Heart right ventricle (tissue), 16 donors: ENCODE results near the gene NECTIN2. TPM values are rescaled to one million over a fixed set of nuclear protein-coding genes. Genes with fewer than 3 reads are reported as not detected.

Experiments
- ATAC-seq, 8 donors: fragments of 200-7000 bp; cut with Tn5 transposase; one replicate each; pipeline ENCODE4 v1.9.1; 2020; ENCODE audit warnings: mild to moderate bottlenecking in 8 of 8, moderate library complexity in 8 of 8, moderate number of reproducible peaks in 1 of 8
- DNase-seq, 2 donors: peaks; one replicate each; pipeline ENCODE4 v3.0.0-alpha.2; 2020
- H3K27ac ChIP-seq, 10 donors: fragments of 200-600 bp; sonication (generic) in 2 of 10; one replicate each; pipeline versions ENCODE4 v1.5.0 to v1.8.0; 2020 to 2022; ENCODE audit warnings: mild to moderate bottlenecking in 3 of 10
- H3K27me3 ChIP-seq, 7 donors: fragments of 200-600 bp; one replicate each; pipeline ENCODE4 v1.8.0; 2021 to 2022; ENCODE audit warnings: mild to moderate bottlenecking in 2 of 7
- H3K36me3 ChIP-seq, 9 donors: fragments of 200-600 bp; sonication (generic) in 1 of 9; one replicate each; pipeline versions ENCODE4 v1.5.0 to v1.8.0; 2020 to 2022; ENCODE audit warnings: mild to moderate bottlenecking in 2 of 9
- H3K4me1 ChIP-seq, 9 donors: fragments of 200-600 bp; sonication (generic) in 1 of 9; one replicate each; pipeline versions ENCODE4 v1.5.0 to v1.8.0; 2020 to 2022; ENCODE audit warnings: mild to moderate bottlenecking in 4 of 9
- H3K4me3 ChIP-seq, 10 donors: fragments of 200-600 bp; sonication (generic) in 2 of 10; one replicate each; pipeline versions ENCODE4 v1.5.0 to v1.8.0; 2020 to 2022; ENCODE audit warnings: mild to moderate bottlenecking in 7 of 10, moderate library complexity in 2 of 10
- H3K9me3 ChIP-seq, 11 donors: fragments of 200-600 bp in 10 of 11; sonication (generic) in 2 of 11; one replicate each; pipeline versions ENCODE4 v1.5.0 to v1.8.0; 2013 to 2022; ENCODE audit warnings: mild to moderate bottlenecking in 2 of 11, control low read depth in 1 of 11, moderate library complexity in 1 of 11
- WGBS, 2 donors: extraction: QIAGEN DNeasy Blood & Tissue Kit; methylation state at CpG; one replicate each; pipeline ENCODE4 v1.1.7; 2013; ENCODE audit warnings: inconsistent platforms in 1 of 2; 5-methylcytosine and 5-hydroxymethylcytosine counted together
- intact Hi-C, 10 donors: fragments of 100-400 bp; cut with DNase I; formaldehyde crosslinking; loops; one replicate each; pipeline versions ENCODE4 v1.11.1 to v1.14.2; 2022
- polyA plus RNA-seq, 2 donors: library from polyadenylated mRNA; stranded (reverse); fragments of 200-250 nt; gene quantifications; one replicate each; pipeline ENCODE4 v1.2.3, GENCODE V29; 2013
- total RNA-seq, 10 donors: library from RNA; stranded (reverse); fragmentation: NEBNext Ultra II Directional in 3 of 10; extraction: Animal tissue kit (Norgen Biotek cat#: 25700) in 3 of 10; gene quantifications; one replicate each; pipeline versions ENCODE4 v1.2.1 to v1.2.4, GENCODE V29; 2021 to 2023
- TF ChIP-seq, protein P1 (sequence below), 9 donors: fragments of 200-600 bp; sonication (generic) in 2 of 9; IDR thresholded peaks; one replicate each; pipeline versions ENCODE4 v1.5.0 to v1.8.0; 2021 to 2022; ENCODE audit warnings: antibody characterized with exemption in 9 of 9, mild to moderate bottlenecking in 5 of 9, moderate library complexity in 1 of 9
- donor health status: Arrhythmogenic right ventricular cardiomyopathy.
- donor health status: ischemic (EF 13 %, LVEDD 7.1; RV severe dilation, severe dysfunction).
- donor health status: healthy with polysubstance abuse.
- donor health status: DM: no; HTN: yes; CAD: no.
- donor health status: DM: no; HTN: no; CAD: no.
- donor health status: ischemic (EF 25% LVEDD 6.9; RV normal size, moderate dysfunction).
- donor health status: ischemic (EF 25% LVEDD 5.7; RV mildly dilated, moderate dysfunction).
- donor health status: healthy.
- donor health status: DM: yes; HTN: yes; CAD: no.
- donor health status: Ischemic cardiomyopathy.
- donor health status: ischemic (EF 35%, LVEDD 5.7; RV mildly dilated, moderate dysfunction).
- donor health status: nonischemic (EF 11% LVEDD 7.7; RV severe dilation, severe dysfunction).
- donor health status: DM: yes; HTN: yes; CAD: no.
- donor health status: PGD.
- donor health status: ischemic (EF 29% LVEDD 5.4; RV normal size, mild dysfunction).
- donor health status: nonischemic (EF 23%, LVEDD 6.1; RV moderate dilation, normal function).

Gene NECTIN2
- total and polyA plus RNA-seq, 12 donors, result 34.1 to 96.8 (median 49.0) TPM

DNA sequence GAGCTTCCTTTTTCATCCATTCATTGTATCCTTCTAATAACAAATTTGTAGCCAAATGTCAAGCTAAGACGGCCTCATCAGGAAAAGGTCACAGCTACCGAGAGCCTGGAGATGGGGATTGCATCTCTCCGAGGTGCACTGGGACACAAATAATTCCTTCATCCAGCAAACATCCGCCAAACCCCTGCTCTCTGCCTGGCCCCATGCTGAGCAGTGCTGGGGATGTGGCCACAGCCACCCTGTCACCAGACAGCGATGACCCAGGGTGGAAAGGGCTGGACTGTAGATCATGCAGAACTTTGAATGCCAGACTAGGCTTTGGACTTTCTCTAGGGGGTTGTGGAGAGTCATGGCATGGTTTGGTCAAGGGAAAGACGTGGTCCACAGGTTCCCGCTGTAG, 46.8 kb downstream of the NECTIN2 start:
- no peak for ATAC-seq
- no peaks in the 10 kb centered on the region for H3K27me3 ChIP-seq
- H3K4me1 ChIP-seq, result peaks cover 13 to 28% (median 25%) of the 10 kb centered on the region in 9 donors
- H3K9me3 ChIP-seq, result no peaks in the 10 kb centered on the region
- H3K4me3 ChIP-seq, result no peak overlapping the region
- WGBS, 2 donors, result 84 to 90% methylated on average over 7 of the region's 7 CpGs
- no peak overlapping the region for H3K27ac ChIP-seq
- peaks cover 0 to 68% (median 38%) of the 10 kb centered on the region in 9 donors for H3K36me3 ChIP-seq
- TF ChIP-seq, protein P1, sequence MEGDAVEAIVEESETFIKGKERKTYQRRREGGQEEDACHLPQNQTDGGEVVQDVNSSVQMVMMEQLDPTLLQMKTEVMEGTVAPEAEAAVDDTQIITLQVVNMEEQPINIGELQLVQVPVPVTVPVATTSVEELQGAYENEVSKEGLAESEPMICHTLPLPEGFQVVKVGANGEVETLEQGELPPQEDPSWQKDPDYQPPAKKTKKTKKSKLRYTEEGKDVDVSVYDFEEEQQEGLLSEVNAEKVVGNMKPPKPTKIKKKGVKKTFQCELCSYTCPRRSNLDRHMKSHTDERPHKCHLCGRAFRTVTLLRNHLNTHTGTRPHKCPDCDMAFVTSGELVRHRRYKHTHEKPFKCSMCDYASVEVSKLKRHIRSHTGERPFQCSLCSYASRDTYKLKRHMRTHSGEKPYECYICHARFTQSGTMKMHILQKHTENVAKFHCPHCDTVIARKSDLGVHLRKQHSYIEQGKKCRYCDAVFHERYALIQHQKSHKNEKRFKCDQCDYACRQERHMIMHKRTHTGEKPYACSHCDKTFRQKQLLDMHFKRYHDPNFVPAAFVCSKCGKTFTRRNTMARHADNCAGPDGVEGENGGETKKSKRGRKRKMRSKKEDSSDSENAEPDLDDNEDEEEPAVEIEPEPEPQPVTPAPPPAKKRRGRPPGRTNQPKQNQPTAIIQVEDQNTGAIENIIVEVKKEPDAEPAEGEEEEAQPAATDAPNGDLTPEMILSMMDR (IDR thresholded peaks at IDR 0.05), result no peak
- intact Hi-C loops, result loop anchor here in 4 of 10 donors (5.0 to 10.0 kb wide), 2 partner anchors 46 to 282 kb away; partner anchors contain the start of genes NECTIN2 (in 3 of the 4), BLOC1S3 (in 1 of the 4) and TRAPPC6A (in 1 of the 4)
- DNase-seq, result no peak

DNA sequence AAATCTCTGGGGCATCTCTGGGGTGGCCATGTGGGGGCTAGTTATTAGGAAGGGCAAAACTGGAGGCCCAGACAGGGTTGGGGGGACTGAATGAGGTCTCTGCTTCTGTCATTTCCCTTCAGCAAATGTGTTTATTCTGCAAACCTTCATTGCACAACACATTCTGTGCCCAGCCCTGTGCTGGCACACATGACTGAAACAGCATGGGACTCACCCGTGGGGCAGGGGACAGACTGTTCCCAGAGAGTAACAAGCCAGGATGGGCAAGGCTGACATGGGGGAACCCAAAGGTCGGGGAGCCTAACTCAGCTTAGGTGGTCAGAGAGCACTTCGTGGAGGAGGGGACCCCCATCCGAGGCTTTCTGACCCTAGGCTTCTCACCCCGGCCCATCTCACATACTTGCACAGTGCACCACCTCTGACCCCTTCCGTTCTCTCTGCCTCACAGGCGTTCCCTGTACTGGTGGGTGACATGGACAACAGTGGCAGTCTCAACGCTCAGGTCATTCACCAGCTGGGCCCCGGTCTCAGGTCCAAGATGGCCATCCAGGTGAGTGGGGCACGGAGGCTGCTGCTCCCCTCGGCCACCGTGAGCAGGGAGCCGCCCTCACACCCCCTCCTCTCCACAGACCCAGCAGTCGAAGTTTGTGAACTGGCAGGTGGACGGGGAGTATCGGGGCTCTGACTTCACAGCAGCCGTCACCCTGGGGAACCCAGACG, 47.4 kb downstream of the NECTIN2 start:
- intact Hi-C loops, result loop anchor here in 4 of 10 donors (5.0 to 10.0 kb wide), 2 partner anchors 46 to 281 kb away; partner anchors contain the start of genes NECTIN2 (in 3 of the 4), BLOC1S3 (in 1 of the 4) and TRAPPC6A (in 1 of the 4)
- DNase-seq (no peak), ATAC-seq (no peak)
- TF ChIP-seq, protein P1 (IDR thresholded peaks at IDR 0.05), result no peak
- H3K4me1 ChIP-seq, result peaks cover 13 to 28% (median 25%) of the 10 kb centered on the region in 9 donors
- H3K36me3 ChIP-seq, result peaks cover 0 to 68% (median 36%) of the 10 kb centered on the region in 9 donors
- H3K27ac ChIP-seq, result no peak overlapping the region
- H3K4me3 ChIP-seq, result no peak overlapping the region
- no peaks in the 10 kb centered on the region for H3K27me3 ChIP-seq
- H3K9me3 ChIP-seq, result no peaks in the 10 kb centered on the region
- 91 to 92% methylated on average over 18 of the region's 18 CpGs for WGBS, 2 donors

DNA sequence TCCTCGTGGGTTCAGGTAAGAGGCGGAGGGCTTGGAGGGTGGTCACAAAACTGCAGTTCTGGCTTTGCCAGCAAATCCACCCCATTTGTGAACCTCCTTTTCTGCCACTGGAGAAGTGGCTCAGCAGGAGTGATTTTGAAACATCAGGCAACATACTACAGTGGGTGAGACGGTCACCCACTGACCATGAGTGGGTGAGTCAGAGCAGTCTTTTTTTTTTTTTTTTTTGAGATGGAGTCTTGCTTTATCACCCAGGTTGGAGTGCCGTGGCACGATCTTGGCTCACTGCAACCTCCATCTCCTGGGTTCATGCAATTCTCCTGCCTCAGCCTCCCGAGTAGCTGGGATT, 47.9 kb downstream of the NECTIN2 start:
- no peaks in the 10 kb centered on the region for H3K27me3 ChIP-seq
- H3K27ac ChIP-seq, result no peak overlapping the region
- no peaks in the 10 kb centered on the region for H3K9me3 ChIP-seq
- 94% methylated on average over 6 of the region's 6 CpGs for WGBS, 2 donors
- H3K4me1 ChIP-seq, result peaks cover 13 to 27% (median 25%) of the 10 kb centered on the region in 9 donors
- ATAC-seq, result no peak
- no peak overlapping the region for H3K4me3 ChIP-seq
- intact Hi-C loops, result loop anchor here in 4 of 10 donors (5.0 to 10.0 kb wide), 2 partner anchors 47 to 281 kb away; partner anchors contain the start of genes NECTIN2 (in 3 of the 4), BLOC1S3 (in 1 of the 4) and TRAPPC6A (in 1 of the 4)
- peaks cover 0 to 67% (median 36%) of the 10 kb centered on the region in 9 donors for H3K36me3 ChIP-seq
- no peak for DNase-seq
- TF ChIP-seq, protein P1 (IDR thresholded peaks at IDR 0.05), result no peak

DNA sequence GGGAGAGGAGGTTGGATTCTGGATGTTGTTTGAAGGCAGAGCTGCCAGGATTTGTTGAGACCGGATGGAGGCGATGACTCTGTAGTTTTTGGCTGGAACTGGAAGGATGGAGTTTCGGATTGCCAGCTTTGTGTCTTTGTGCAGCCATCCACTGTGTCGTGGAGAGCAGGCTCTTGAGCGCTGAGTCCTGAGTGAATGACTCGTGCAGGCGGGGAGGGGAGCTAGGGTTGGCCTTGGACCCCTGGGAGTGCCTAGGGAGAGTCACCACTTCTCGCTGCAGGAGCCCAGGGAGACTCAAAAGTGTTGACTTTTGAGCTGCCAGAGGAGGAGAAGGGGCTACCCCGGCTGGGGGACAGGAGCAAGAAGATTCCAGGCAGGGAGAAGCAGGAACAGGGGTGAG, 48.8 kb downstream of the NECTIN2 start:
- intact Hi-C loops, result loop anchor here in 4 of 10 donors (5.0 to 10.0 kb wide), 2 partner anchors 48 to 280 kb away; partner anchors contain the start of genes NECTIN2 (in 3 of the 4), BLOC1S3 (in 1 of the 4) and TRAPPC6A (in 1 of the 4)

More for the DNA sequence above, 48.8 kb downstream of the NECTIN2 start:
- no peaks in the 10 kb centered on the region for H3K27me3 ChIP-seq
- peaks cover 8 to 18% (median 17%) of the 10 kb centered on the region in 9 donors for H3K4me1 ChIP-seq
- DNase-seq (no peak), ATAC-seq (no peak)
- H3K4me3 ChIP-seq, result no peak overlapping the region
- TF ChIP-seq, protein P1 (IDR thresholded peaks at IDR 0.05), result no peak
- 78 to 79% methylated on average over 9 of the region's 9 CpGs for WGBS, 2 donors
- no peak overlapping the region for H3K27ac ChIP-seq
- no peaks in the 10 kb centered on the region for H3K9me3 ChIP-seq
- peaks cover 0 to 75% (median 36%) of the 10 kb centered on the region in 9 donors for H3K36me3 ChIP-seq
